Measurements from ENCODE around the gene KCNH8.

Gene KCNH8

DNA sequence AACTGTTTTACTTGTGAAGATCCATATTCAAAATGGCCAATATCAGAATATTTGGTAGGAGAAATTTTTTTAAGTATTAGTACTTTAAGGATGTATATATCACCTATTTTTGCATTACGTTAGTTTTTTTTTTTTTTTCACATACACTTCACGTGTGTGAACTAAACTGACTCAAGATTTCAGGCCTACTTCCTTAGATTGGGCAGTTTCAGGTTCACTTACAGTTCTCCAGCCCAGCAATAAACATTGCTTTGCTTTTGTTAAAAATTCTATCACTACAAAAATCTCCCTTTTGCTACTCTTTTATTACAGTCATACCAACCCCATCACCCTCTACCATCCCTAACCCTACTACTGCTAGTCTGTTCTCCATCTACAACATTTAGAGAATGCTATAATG lies 183.6 kb downstream of the KCNH8 start:
- Mint-ChIP-seq H3K9me3 (no peaks in the 10 kb centered on the region), H3K36me3 (ENCODE audit: low read depth) (no peaks in the 10 kb centered on the region), H3K27me3 (no peaks in the 10 kb centered on the region), H3K4me3 (no peak overlapping the region), H3K4me1 (ENCODE audit: low read depth) (no peaks in the 10 kb centered on the region), H3K27ac (no peak overlapping the region)
- intact Hi-C loops (cut with micrococcal nuclease), result no loop called here

DNA sequence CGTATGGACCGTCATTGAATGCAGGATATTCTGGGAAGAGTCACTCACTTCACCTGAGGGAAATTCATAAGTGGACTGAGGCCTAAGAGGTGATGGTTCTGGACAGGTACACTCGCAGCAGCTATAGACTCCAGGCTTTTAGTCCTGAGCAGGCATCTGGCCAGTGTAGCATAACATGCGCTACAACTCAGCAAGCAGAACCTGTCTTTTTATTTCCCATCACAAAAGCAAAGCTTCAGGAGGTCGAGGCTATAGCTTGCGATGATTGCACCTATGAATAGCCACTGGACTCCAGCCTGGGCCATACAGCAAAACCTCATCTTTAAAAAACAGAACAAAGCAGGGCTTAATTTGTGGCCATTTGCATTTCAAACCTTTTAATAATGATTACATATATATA lies 185.8 kb downstream of the KCNH8 start:
- Mint-ChIP-seq H3K4me1 (ENCODE audit: low read depth) (no peaks in the 10 kb centered on the region), H3K27ac (no peak overlapping the region), H3K4me3 (no peak overlapping the region), H3K27me3 (no peaks in the 10 kb centered on the region), H3K9me3 (no peaks in the 10 kb centered on the region), H3K36me3 (ENCODE audit: low read depth) (no peaks in the 10 kb centered on the region)
- intact Hi-C loops (cut with micrococcal nuclease), result no loop called here

DNA sequence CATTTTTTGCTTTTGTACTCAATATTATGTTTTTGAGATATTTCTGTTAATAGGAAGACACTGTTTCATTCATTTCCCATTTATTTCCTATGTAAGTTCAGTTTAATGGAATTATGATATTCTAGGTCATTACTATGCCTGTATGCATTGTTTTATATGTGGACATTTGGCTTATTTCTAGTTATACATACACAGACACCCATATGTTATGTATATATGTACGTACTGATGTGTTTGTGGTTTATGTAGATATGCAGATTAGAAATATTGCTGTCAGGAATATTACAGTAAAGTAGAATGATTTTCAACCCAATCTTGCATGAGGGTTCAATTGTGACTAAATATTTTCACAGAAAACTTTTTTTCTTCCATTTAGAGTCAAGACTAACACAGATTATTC lies 190.5 kb downstream of the KCNH8 start:
- Mint-ChIP-seq H3K27ac (no peak overlapping the region), H3K9me3 (no peaks in the 10 kb centered on the region), H3K27me3 (no peaks in the 10 kb centered on the region), H3K4me3 (no peak overlapping the region), H3K4me1 (ENCODE audit: low read depth) (peaks cover 6% of the 10 kb centered on the region), H3K36me3 (ENCODE audit: low read depth) (no peaks in the 10 kb centered on the region)
- intact Hi-C loops (cut with micrococcal nuclease), result no loop called here

DNA sequence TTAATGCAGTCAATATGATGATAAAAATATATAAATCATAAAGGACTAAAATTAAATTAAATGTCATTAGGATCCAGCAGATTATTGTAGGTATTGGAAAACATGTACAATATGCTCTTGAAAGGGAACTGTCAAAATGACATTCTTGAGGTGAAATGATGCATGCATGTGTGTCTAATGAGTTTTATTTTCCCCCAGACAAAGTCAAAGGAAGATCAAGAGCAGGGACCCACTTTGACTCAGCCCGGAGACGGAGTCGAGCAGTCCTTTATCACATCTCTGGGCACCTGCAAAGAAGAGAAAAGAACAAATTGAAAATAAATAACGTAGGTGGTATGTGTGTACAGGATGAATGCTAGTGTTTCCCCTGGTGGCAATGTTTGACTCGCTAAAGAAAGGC lies 194.1 kb downstream of the KCNH8 start:
- H3K4me1 Mint-ChIP-seq (ENCODE audit: low read depth), result peaks cover 8% of the 10 kb centered on the region
- intact Hi-C loops (cut with micrococcal nuclease), result no loop called here
- no peak overlapping the region for H3K4me3 Mint-ChIP-seq
- no peaks in the 10 kb centered on the region for H3K36me3 Mint-ChIP-seq (ENCODE audit: low read depth)
- no peaks in the 10 kb centered on the region for H3K27me3 Mint-ChIP-seq
- no peaks in the 10 kb centered on the region for H3K9me3 Mint-ChIP-seq
- no peak overlapping the region for H3K27ac Mint-ChIP-seq

GRCh38 chr3:19346759-19347158 lies 198.4 kb downstream of the KCNH8 start:
- intact Hi-C loops (cut with micrococcal nuclease), result loop anchor here (2.0 kb wide), 1 partner anchor 520 kb away; no protein-coding TSS in a partner anchor
- Mint-ChIP-seq H3K27ac (no peak overlapping the region), H3K4me1 (ENCODE audit: low read depth) (peaks cover 5% of the 10 kb centered on the region), H3K36me3 (ENCODE audit: low read depth) (no peaks in the 10 kb centered on the region), H3K27me3 (no peaks in the 10 kb centered on the region), H3K9me3 (no peaks in the 10 kb centered on the region), H3K4me3 (no peak overlapping the region)

GRCh38 chr3:19347671-19348070 lies 199.4 kb downstream of the KCNH8 start:
- intact Hi-C loops (cut with micrococcal nuclease), result loop anchor here (2.0 kb wide), 1 partner anchor 519 kb away; no protein-coding TSS in a partner anchor
- H3K4me1 Mint-ChIP-seq (ENCODE audit: low read depth), result peaks cover 5% of the 10 kb centered on the region
- H3K27ac Mint-ChIP-seq, result no peak overlapping the region
- H3K4me3 Mint-ChIP-seq, result no peak overlapping the region
- H3K27me3 Mint-ChIP-seq, result no peaks in the 10 kb centered on the region
- no peaks in the 10 kb centered on the region for H3K9me3 Mint-ChIP-seq
- H3K36me3 Mint-ChIP-seq (ENCODE audit: low read depth), result no peaks in the 10 kb centered on the region

GRCh38 chr3:19348500-19348899 lies 200.2 kb downstream of the KCNH8 start:
- Mint-ChIP-seq H3K4me3 (no peak overlapping the region), H3K27ac (no peak overlapping the region), H3K27me3 (no peaks in the 10 kb centered on the region), H3K36me3 (ENCODE audit: low read depth) (no peaks in the 10 kb centered on the region), H3K9me3 (no peaks in the 10 kb centered on the region), H3K4me1 (ENCODE audit: low read depth) (peaks cover 5% of the 10 kb centered on the region)
- intact Hi-C loops (cut with micrococcal nuclease), result no loop called here

GRCh38 chr3:19348941-19349564 lies 200.7 kb downstream of the KCNH8 start:
- peaks cover 5% of the 10 kb centered on the region for H3K4me1 Mint-ChIP-seq (ENCODE audit: low read depth)
- intact Hi-C loops (cut with micrococcal nuclease), result no loop called here
- H3K27ac Mint-ChIP-seq, result no peak overlapping the region
- no peaks in the 10 kb centered on the region for H3K36me3 Mint-ChIP-seq (ENCODE audit: low read depth)
- no peak overlapping the region for H3K4me3 Mint-ChIP-seq
- H3K27me3 Mint-ChIP-seq, result no peaks in the 10 kb centered on the region
- no peaks in the 10 kb centered on the region for H3K9me3 Mint-ChIP-seq

DNA sequence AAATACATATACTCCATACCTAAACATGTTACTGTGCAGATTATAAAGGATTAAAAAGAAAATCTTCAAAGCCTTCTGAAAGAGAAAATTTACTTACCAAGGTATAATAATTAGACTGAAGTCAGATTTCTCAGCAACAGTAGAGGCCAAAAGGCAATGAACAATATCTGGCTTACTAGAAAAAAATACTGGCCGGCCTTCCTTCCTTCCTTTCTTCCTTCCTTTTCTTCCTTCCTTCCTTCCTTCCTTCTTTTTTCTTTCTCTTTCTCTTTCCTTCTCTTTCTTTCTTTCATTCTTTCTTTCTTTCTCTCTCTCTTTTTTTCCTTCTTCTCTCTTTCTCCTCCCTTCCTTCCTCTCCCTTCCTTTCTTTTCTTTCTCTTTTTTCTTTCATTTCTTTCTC lies 209.6 kb downstream of the KCNH8 start:
- Mint-ChIP-seq H3K4me1 (ENCODE audit: low read depth) (no peaks in the 10 kb centered on the region), H3K36me3 (ENCODE audit: low read depth) (no peaks in the 10 kb centered on the region), H3K27ac (no peak overlapping the region), H3K27me3 (no peaks in the 10 kb centered on the region), H3K4me3 (no peak overlapping the region), H3K9me3 (no peaks in the 10 kb centered on the region)
- intact Hi-C loops (cut with micrococcal nuclease), result no loop called here

DNA sequence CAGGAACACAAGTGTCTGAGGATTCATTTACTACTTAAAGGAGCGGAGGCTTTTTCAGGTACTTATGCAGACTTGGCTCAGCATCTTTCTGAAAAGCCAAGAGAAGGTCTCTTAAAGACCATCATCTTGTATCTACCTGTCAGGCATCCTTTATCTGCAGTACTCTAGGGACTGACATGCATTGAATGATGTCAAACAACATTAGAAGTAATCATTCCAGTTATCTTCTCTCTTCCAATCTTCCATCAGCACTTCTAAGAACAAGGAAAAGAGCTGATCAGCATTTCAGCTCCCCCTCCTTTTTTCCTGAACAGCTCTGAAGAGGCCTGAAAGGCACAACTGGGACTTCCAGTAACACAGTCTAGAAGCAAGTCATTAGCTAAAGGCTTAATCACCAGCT lies 214.8 kb downstream of the KCNH8 start:
- Mint-ChIP-seq H3K4me1 (ENCODE audit: low read depth) (no peaks in the 10 kb centered on the region), H3K27me3 (no peaks in the 10 kb centered on the region), H3K4me3 (no peak overlapping the region), H3K9me3 (no peaks in the 10 kb centered on the region), H3K27ac (no peak overlapping the region), H3K36me3 (ENCODE audit: low read depth) (no peaks in the 10 kb centered on the region)
- intact Hi-C loops (cut with micrococcal nuclease), result no loop called here

- Mint-ChIP-seq H3K4me1 (ENCODE audit: low read depth) (no peaks in the 10 kb centered on the region), H3K27me3 (no peaks in the 10 kb centered on the region), H3K36me3 (ENCODE audit: low read depth) (no peaks in the 10 kb centered on the region), H3K4me3 (no peak overlapping the region), H3K9me3 (no peaks in the 10 kb centered on the region), H3K27ac (no peak overlapping the region)
- intact Hi-C loops (cut with micrococcal nuclease), result no loop called here
Measured at GRCh38 chr3:19364148-19364547, 215.8 kb downstream of the KCNH8 start.

DNA sequence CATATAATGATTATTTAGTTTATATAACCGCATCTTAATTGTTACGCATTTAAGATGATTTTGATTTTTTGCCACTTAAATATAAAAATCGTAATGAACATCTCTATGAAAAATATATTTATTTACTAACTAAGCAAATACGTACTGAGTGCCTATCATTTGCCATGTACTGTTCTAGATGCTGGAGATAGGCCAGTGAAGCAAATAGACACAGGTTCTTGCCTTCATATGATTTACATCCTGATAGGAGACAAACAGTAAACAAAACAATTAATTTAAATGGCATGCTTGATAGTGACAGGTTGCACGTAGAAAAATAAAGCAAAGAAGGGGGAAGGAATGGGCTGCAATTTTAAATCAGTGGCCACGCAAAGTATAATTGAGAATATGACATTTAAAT lies 217.2 kb downstream of the KCNH8 start:
- Mint-ChIP-seq H3K4me1 (ENCODE audit: low read depth) (no peaks in the 10 kb centered on the region), H3K27ac (no peak overlapping the region), H3K9me3 (peaks cover 7% of the 10 kb centered on the region), H3K4me3 (no peak overlapping the region), H3K27me3 (no peaks in the 10 kb centered on the region), H3K36me3 (ENCODE audit: low read depth) (no peaks in the 10 kb centered on the region)
- intact Hi-C loops (cut with micrococcal nuclease), result no loop called here

DNA sequence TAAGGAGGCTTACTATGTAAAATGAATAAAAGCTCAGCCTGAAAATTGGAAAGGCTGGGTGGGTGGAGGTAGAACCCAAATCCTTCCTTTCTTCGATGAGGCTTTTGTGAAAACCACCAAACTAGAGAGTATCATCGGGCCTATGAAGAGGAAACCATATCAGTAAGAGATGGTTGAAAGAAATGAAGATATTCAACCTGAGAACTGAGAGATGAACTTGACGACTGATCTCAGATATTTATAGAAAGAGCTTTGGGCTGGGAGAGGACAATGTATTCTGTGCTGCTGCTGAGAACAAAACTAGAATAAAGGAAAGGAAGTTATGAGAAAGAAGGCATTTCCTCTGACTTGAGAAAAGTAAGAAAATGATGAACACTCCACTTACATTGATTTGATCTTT lies 236.6 kb downstream of the KCNH8 start:
- no peak overlapping the region for H3K4me3 Mint-ChIP-seq
- no peaks in the 10 kb centered on the region for H3K36me3 Mint-ChIP-seq (ENCODE audit: low read depth)
- intact Hi-C loops (cut with micrococcal nuclease), result no loop called here
- H3K27me3 Mint-ChIP-seq, result no peaks in the 10 kb centered on the region
- no peaks in the 10 kb centered on the region for H3K4me1 Mint-ChIP-seq (ENCODE audit: low read depth)
- no peaks in the 10 kb centered on the region for H3K9me3 Mint-ChIP-seq
- H3K27ac Mint-ChIP-seq, result no peak overlapping the region

GRCh38 chr3:19392150-19392549 lies 243.8 kb downstream of the KCNH8 start:
- H3K36me3 Mint-ChIP-seq (ENCODE audit: low read depth), result no peaks in the 10 kb centered on the region
- H3K27ac Mint-ChIP-seq, result no peak overlapping the region
- H3K27me3 Mint-ChIP-seq, result no peaks in the 10 kb centered on the region
- H3K4me3 Mint-ChIP-seq, result no peak overlapping the region
- H3K4me1 Mint-ChIP-seq (ENCODE audit: low read depth), result no peaks in the 10 kb centered on the region
- intact Hi-C loops (cut with micrococcal nuclease), result no loop called here
- no peaks in the 10 kb centered on the region for H3K9me3 Mint-ChIP-seq

DNA sequence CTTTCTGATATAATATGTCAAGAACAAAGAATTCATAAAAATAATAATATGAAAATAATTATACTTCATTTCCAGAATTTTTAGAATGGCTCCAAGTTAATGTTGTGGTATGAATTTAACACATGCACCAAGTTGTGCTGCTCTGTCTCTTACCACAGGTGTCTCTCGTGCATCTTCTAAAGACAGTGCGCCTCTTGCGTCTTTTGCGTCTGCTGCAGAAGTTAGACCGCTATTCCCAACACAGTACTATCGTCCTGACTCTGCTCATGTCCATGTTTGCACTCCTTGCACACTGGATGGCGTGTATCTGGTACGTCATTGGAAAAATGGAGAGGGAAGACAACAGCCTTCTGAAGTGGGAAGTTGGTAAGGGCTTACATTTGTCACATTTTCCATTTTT lies 246.6 kb downstream of the KCNH8 start:
- no peak overlapping the region for H3K4me3 Mint-ChIP-seq
- no peak overlapping the region for H3K27ac Mint-ChIP-seq
- no peaks in the 10 kb centered on the region for H3K9me3 Mint-ChIP-seq
- H3K4me1 Mint-ChIP-seq (ENCODE audit: low read depth), result no peaks in the 10 kb centered on the region
- H3K27me3 Mint-ChIP-seq, result no peaks in the 10 kb centered on the region
- H3K36me3 Mint-ChIP-seq (ENCODE audit: low read depth), result no peaks in the 10 kb centered on the region
- intact Hi-C loops (cut with micrococcal nuclease), result no loop called here

Data from dendritic cell treated with granulocyte-macrophage colony-stimulating factor and Interleukin-4, amounts not matched to agents 40 ng/mL and 50 ng/mL, for 4 days (primary cell).